Gastrocnemius medialis (tissue), 4 donors: ENCODE data around the gene NFAM1.

Source experiments
- POLR2A ChIP-seq, 2 donors: fragments of 450-650 bp; IDR thresholded peaks; one replicate each; pipeline ENCODE4 v1.6.1; 2017; ENCODE audit warnings: antibody characterized with exemption in 2 of 2, mild to moderate bottlenecking in 2 of 2, moderate library complexity in 2 of 2
- TF ChIP-seq, protein P1 (sequence below), 5 experiments: fragments of 450-650 bp in 3 of 5; fragments of 200-600 bp in 2 of 5; sonication (generic) in 2 of 5; IDR thresholded peaks in 4 of 5; conservative IDR thresholded peaks in 1 of 5; 1 replicate in 4 of 5; 2 replicates in 1 of 5; pipeline ENCODE4 v1.5.1; 2016 to 2019; ENCODE audit warnings: antibody characterized with exemption in 5 of 5, mild to moderate bottlenecking in 3 of 5, moderate library complexity in 3 of 5

DNA sequence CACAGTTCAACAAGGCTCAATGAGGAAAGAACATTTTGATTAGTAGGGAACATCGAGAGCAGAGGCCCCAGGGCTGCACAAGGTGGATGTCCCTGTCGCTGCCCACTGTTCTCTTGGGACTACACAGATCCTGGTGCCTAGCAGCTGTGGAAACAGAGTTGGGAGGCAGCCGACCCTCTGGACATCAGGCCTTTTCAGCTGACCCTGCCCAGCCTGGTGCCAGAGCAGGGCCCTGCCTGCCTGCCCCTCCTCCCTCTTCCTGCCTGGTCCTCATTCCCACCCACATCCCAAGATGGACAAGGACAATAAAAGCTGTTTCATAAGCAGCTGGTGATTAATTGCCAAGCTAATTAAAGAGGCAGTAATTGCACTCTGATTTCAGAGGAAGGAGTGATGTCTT is 60.7 kb downstream of the NFAM1 start:
- TF ChIP-seq, protein P1, sequence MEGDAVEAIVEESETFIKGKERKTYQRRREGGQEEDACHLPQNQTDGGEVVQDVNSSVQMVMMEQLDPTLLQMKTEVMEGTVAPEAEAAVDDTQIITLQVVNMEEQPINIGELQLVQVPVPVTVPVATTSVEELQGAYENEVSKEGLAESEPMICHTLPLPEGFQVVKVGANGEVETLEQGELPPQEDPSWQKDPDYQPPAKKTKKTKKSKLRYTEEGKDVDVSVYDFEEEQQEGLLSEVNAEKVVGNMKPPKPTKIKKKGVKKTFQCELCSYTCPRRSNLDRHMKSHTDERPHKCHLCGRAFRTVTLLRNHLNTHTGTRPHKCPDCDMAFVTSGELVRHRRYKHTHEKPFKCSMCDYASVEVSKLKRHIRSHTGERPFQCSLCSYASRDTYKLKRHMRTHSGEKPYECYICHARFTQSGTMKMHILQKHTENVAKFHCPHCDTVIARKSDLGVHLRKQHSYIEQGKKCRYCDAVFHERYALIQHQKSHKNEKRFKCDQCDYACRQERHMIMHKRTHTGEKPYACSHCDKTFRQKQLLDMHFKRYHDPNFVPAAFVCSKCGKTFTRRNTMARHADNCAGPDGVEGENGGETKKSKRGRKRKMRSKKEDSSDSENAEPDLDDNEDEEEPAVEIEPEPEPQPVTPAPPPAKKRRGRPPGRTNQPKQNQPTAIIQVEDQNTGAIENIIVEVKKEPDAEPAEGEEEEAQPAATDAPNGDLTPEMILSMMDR (IDR thresholded peaks at IDR 0.05 in 4 of 5, conservative IDR thresholded peaks at IDR 0.05 in 1 of 5), result no peak
- no peak for TF ChIP-seq POLR2A (IDR thresholded peaks at IDR 0.05)
